ENCODE data around the gene SLC1A4.
A peak's percentile ranks its signal among the peaks of the same experiment; 100 is the strongest.

Gene SLC1A4

GRCh38 chr2:64982311-64982857 lies 6.8 kb upstream of the SLC1A4 start:
- peak; percentile 64 for DNase-seq (ENCODE audit: low spot score)
- in situ Hi-C loops (cut with MboI; ENCODE audit: low sequenced_read_pairs, unreplicated experiment): no loop called here
- no peak for TF ChIP-seq CTCF (IDR thresholded peaks at IDR 0.05; ENCODE audit: borderline replicate concordance, control extremely low read depth, extremely low read depth, insufficient read depth, missing control alignments)

- TF ChIP-seq CTCF (IDR thresholded peaks at IDR 0.05; ENCODE audit: borderline replicate concordance, control extremely low read depth, extremely low read depth, insufficient read depth, missing control alignments): no peak
- in situ Hi-C loops (cut with MboI; ENCODE audit: low sequenced_read_pairs, unreplicated experiment): no loop called here
- no peak for DNase-seq (ENCODE audit: low spot score)
Observed at GRCh38 chr2:64982932-64983331, 6.3 kb upstream of the SLC1A4 start.

- in situ Hi-C loops (cut with MboI; ENCODE audit: low sequenced_read_pairs, unreplicated experiment): no loop called here
- DNase-seq (ENCODE audit: low spot score): no peak
- no peak for TF ChIP-seq CTCF (IDR thresholded peaks at IDR 0.05; ENCODE audit: borderline replicate concordance, control extremely low read depth, extremely low read depth, insufficient read depth, missing control alignments)
Observed at GRCh38 chr2:64985447-64985846, 3.8 kb upstream of the SLC1A4 start.

- in situ Hi-C loops (cut with MboI; ENCODE audit: low sequenced_read_pairs, unreplicated experiment): no loop called here
- DNase-seq (ENCODE audit: low spot score): peak; percentile 47
- TF ChIP-seq CTCF (IDR thresholded peaks at IDR 0.05; ENCODE audit: borderline replicate concordance, control extremely low read depth, extremely low read depth, insufficient read depth, missing control alignments): no peak
Observed at GRCh38 chr2:64987001-64987955, 1.9 kb upstream of the SLC1A4 start.

GRCh38 chr2:64987956-64988419 lies 1.2 kb upstream of the SLC1A4 start:
- TF ChIP-seq CTCF (IDR thresholded peaks at IDR 0.05; ENCODE audit: borderline replicate concordance, control extremely low read depth, extremely low read depth, insufficient read depth, missing control alignments): no peak
- in situ Hi-C loops (cut with MboI; ENCODE audit: low sequenced_read_pairs, unreplicated experiment): no loop called here
- DNase-seq (ENCODE audit: low spot score): no peak

- in situ Hi-C loops (cut with MboI; ENCODE audit: low sequenced_read_pairs, unreplicated experiment): no loop called here
- TF ChIP-seq CTCF (IDR thresholded peaks at IDR 0.05; ENCODE audit: borderline replicate concordance, control extremely low read depth, extremely low read depth, insufficient read depth, missing control alignments): no peak
- peak; percentile 71 for DNase-seq (ENCODE audit: low spot score)
Observed at GRCh38 chr2:64988420-64989125, 626 bp upstream of the SLC1A4 start.

Measured in GM13976 (cell line).